GM19043 (cell line): Measurements from ENCODE around the gene GALC.

Experiments used
- ATAC-seq: cut with Tn5 transposase; IDR thresholded peaks from one replicate; pipeline ENCODE4 v1.9.1; 2021; ENCODE audit warnings: low read depth; ENCODE audit not compliant: unreplicated experiment

GALC gene

GRCh38 chr14:87894920-87895319, 98.1 kb downstream of the GALC start:
- no peak for ATAC-seq

GRCh38 chr14:87892763-87893162, 100.2 kb downstream of the GALC start:
- no peak for ATAC-seq

- peak; percentile 56 for ATAC-seq
Measured at GRCh38 chr14:87888136-87888999, 104.6 kb downstream of the GALC start.

GRCh38 chr14:87883750-87884149, 109.2 kb downstream of the GALC start:
- no peak for ATAC-seq
